Adrenal gland (tissue), 5 donors: ENCODE data around the gene RETREG1.
A peak's percentile ranks its signal among the peaks of the same experiment; 100 is the strongest.

Experiments
- CTCF ChIP-seq, 6 experiments: fragments of 450-650 bp in 4 of 6; fragments of 200-600 bp in 2 of 6; sonication (generic) in 1 of 6; IDR thresholded peaks; 1 replicate in 5 of 6; 2 replicates in 1 of 6; pipeline versions ENCODE4 v1.5.1 to v1.8.0; 2016 to 2021; ENCODE audit warnings: antibody characterized with exemption in 6 of 6, mild to moderate bottlenecking in 2 of 6, moderate library complexity in 1 of 6
- POLR2A ChIP-seq, 2 donors: fragments of 450-650 bp; IDR thresholded peaks; one replicate each; pipeline ENCODE4 v1.6.1; 2017; ENCODE audit warnings: antibody characterized with exemption in 2 of 2, mild to moderate bottlenecking in 2 of 2, moderate library complexity in 1 of 2
- donor health status: DM: no; HTN: no; CAD: no.

GRCh38 chr5:16550316-16550952 is 66.4 kb downstream of the RETREG1 start:
- peak in 5 of 6 experiments; percentile 19 to 50 (median 44) for TF ChIP-seq CTCF (IDR thresholded peaks at IDR 0.05)
- TF ChIP-seq POLR2A (IDR thresholded peaks at IDR 0.05): no peak
